Non-pigmented ciliary epithelial cell (primary cell): ENCODE results near the gene GPC4.
"Not testable (repeated sequence)": the region's sequence is repeated elsewhere in the genome, so short reads cannot be mapped to it uniquely, and the experiment has no call there.

ENCODE experiments used
- DNase-seq: peaks from one replicate; pipeline ENCODE4 v3.0.0-alpha.2; 2010; ENCODE audit warnings: low read depth

GPC4 gene

GRCh38 chrX:133365871-133366611 lies 49.2 kb downstream of the GPC4 start:
- DNase-seq = peak; percentile 17

GRCh38 chrX:133364865-133365264 lies 50.4 kb downstream of the GPC4 start:
- no peak for DNase-seq

- no peak for DNase-seq
These were observed 51.1 kb downstream of the GPC4 start for GRCh38 chrX:133364196-133364595.

DNA sequence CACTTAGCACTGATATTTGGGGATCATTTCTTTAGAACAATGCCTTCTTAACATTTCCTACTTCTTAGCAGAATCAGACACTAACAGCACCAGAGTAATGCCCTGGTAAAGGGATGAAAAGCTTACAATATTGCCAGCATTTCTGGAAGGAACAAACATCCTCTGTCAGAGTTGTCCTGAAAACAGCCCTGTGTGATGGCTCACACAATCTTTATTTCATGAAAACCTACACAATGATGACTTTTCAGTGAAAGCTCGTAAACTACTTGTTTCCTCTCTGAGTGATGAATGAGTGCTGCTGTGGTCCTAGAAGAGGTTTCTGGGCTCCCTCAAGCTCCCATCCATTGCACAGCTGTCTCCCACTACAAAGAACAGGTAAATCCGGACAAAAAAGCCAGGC lies 52.8 kb downstream of the GPC4 start:
- no peak for DNase-seq

DNA sequence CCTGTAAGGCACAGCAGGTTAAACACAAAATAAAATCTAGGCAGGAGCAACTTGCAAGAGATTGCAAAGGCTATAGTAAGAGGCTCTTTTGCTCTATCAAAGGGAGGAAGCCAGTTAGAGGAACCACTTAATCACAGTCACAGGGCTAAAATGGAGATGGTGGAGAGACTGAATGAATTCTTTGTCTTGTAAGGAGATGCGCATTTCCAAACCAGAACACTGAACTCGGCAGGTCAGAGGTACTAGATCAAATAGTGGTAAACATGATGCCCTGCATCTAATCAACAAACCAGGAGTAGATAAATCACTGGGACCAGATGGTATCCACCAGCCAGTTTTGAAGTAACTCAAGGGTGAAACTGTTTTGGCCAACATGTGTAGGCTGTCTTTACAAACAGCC lies 55.8 kb downstream of the GPC4 start:
- no peak for DNase-seq

- no peak for DNase-seq
These were observed 62.1 kb downstream of the GPC4 start for GRCh38 chrX:133353233-133353632.

GRCh38 chrX:133350751-133351150 lies 64.5 kb downstream of the GPC4 start:
- DNase-seq = no peak

DNA sequence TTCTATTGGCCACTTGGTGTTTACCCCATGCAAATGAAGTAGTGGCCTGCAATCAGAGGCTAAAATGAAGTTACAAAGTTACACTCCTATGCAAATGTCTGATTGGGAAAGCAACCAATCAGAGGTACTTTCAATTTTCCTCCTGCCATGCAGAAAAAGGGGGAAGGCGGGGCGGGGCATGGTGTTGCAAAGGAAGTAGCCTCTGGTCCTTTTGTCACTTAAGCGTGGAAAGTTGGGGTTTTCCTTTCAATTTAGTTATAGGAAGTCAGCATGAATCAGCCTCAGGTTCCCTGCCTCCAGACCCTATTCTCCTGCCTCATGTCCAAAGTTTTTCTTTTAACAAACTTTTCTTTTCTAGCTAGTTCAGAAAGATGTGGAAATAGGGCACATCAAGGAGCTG lies 69.3 kb downstream of the GPC4 start:
- DNase-seq = no peak

- no peak for DNase-seq
These were observed 75.7 kb downstream of the GPC4 start for GRCh38 chrX:133339566-133339965.

- no peak for DNase-seq
These were observed 78.0 kb downstream of the GPC4 start for GRCh38 chrX:133337250-133337649.

DNA sequence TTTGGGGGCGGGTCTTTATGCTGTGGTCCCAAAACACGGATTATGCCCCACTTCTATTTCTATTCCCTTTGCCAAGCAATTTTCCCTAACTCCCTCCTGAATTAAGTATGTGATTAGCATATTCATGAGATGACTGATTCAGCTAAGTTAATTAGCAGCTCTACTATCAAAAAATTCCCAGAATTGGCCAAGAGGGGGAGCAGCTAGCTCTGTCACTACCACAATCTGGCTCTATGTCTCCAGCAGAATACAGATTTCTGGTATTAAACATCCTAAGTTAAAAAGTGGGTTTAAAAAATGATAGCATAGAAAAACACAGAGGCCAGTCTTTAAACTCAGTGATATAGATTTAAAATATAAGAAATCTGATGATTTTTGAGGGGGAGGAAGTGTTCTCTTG lies 80.3 kb downstream of the GPC4 start:
- no peak for DNase-seq

- DNase-seq = no peak
These were observed 82.0 kb downstream of the GPC4 start for GRCh38 chrX:133333154-133333750.

- no peak for DNase-seq
These were observed 82.6 kb downstream of the GPC4 start for GRCh38 chrX:133332737-133333136.

DNA sequence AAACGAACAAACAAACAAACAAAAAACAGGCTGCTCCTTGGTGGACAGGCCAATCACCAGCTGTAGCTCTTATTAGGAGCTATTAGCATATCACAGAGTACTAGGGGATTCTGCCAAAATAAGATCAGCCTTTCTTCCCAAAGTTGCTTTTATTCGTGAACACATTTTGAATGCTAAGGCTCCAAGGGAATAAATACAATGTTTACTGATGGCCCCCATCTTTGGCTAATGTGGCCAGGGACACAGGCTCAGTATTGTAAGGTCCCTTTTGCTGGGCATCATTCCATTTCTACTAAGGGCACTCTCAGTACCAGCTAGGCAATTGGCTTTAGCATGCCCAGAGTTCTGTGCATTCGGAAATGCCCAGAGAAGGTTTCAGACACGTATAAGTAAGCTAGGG lies 84.3 kb downstream of the GPC4 start:
- DNase-seq = no peak

- no peak for DNase-seq
These were observed 89.9 kb downstream of the GPC4 start for GRCh38 chrX:133325422-133325821.

DNA sequence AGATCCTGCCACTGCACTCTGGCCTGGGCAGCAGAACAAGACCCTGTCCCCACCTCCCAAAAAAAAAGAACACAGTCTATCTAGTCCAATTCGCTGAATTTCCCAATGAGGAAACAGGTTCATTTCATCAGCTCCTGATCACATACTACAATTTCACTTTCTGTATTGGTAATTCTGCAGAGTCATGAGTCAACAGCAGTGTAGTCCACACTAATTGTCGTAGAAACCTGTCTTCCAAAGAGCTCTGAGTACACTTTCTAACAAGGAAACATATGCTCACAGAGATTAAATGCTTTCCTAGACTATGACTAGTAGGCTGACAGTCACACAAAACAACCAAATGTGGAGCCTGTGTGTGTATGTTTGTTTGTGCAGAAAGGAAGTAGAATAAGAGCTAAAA lies 91.9 kb downstream of the GPC4 start:
- no peak for DNase-seq

GRCh38 chrX:133322269-133322668 lies 93.0 kb downstream of the GPC4 start:
- DNase-seq = not testable (repeated sequence)

GRCh38 chrX:133321451-133321850 lies 93.8 kb downstream of the GPC4 start:
- no peak for DNase-seq

GRCh38 chrX:133314281-133314680 lies 101.0 kb downstream of the GPC4 start:
- no peak for DNase-seq

DNA sequence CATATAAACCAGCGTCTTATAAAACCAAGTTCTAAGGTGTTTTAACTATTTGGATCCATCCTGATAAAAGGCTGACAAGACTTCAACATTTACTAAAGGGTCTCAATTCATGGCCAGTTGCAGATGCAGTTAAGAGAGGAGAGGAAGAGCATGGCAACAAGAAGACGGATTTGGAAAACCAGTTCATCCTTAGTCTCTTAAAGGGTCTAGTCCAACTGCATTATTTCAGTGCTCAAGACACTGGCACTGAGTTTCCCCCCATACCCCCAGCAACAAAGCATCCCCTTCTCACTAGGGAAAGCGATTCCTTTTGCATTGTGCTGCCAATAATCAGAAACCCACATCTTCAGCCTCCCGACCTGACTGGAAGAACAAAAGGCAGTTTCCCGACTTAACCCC lies 106.8 kb downstream of the GPC4 start:
- DNase-seq = no peak

DNA sequence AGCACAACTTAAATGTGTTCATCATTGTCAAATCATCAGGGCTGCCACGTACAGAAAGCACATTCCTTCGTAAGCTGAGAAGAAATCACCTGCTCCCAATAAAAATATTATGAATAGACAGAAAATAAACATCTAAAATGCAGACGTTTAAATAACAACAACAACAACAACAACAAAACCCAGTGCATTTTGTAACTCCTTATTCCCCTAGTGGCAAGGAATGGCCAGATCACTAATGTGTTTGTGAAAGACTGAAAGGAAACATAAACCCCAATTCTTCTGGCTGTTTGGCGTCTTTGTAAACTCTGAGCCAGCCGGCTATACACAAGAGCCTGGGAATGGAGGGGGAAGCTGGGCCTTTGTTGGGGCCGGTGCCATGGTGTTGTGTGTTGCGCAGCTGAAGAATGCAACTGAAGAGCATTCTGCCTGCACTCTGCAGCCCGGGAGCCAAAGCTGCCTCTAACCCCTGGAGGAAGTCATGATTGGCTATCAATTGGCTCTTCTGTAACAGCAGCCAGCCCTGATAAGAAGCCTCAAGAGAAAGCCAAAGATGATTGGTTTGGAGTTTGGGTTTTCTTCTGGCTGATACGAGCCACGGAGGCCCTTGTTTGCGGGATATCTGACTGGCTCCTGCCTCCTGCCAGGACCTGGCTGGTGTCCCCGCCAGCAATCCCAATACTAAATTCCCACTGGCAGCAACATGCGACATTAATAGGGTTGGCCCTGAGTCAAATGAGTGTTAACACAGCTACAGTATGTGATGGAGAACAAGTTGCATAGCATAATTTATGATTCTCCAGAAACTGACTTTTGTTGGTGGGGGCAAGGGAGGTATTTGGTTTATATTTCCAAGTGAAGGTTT lies 107.4 kb downstream of the GPC4 start:
- no peak for DNase-seq

DNA sequence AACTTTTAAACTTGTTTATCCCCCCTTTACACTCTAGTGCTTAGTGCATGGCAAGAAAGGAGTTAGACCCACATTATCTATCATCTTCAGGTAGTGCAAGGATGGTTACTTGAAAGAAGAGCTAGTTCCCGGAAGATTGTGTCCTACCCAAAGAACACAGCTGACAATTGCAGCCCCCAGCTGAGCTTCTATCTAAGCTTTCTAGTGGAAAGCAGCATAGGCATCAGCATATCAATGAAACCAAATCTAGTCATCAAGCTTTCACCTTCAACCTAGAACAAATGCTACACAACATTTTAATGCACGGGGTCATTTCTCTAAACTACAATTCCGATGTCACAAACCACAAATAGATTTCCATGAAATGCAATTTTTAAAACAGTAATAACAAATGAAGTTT lies 108.2 kb downstream of the GPC4 start:
- DNase-seq = no peak

GRCh38 chrX:133306316-133306715 lies 109.0 kb downstream of the GPC4 start:
- DNase-seq = no peak
